HG03460 (cell line): ENCODE data around the gene MAEA.
"Not testable (repeated sequence)": the region's sequence is repeated elsewhere in the genome, so short reads cannot be mapped to it uniquely, and the experiment has no call there.

Experiments used
- ATAC-seq: cut with Tn5 transposase; IDR thresholded peaks from one replicate; pipeline ENCODE4 v1.9.1; 2021; ENCODE audit not compliant: unreplicated experiment

The MAEA gene

GRCh38 chr4:1364217-1364616 is 74.5 kb downstream of the MAEA start:
- ATAC-seq, result no peak

DNA sequence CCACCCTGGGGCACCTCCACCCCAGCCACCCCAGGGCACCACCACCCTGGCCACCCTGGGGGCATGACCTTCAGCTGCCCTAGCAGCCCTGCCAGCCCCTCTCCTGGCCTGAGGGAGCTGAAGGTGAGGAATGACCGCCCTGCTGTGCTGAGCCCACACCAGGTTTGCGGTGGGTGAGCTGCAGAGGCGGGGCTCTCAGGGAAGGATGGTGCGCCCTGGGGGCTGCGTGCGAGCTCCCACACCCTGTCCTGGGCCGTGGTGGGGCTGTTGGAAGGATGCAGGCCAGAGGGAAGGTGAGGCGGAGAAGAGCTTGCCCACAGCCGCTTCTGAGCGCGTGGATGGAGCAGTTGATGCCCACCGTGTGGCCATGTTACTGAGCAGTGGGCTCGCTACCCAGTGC is 75.1 kb downstream of the MAEA start:
- ATAC-seq, result no peak

- ATAC-seq, result no peak
These were observed 75.8 kb downstream of the MAEA start for GRCh38 chr4:1365271-1366178.

GRCh38 chr4:1366371-1367229 is 76.9 kb downstream of the MAEA start:
- no peak for ATAC-seq

DNA sequence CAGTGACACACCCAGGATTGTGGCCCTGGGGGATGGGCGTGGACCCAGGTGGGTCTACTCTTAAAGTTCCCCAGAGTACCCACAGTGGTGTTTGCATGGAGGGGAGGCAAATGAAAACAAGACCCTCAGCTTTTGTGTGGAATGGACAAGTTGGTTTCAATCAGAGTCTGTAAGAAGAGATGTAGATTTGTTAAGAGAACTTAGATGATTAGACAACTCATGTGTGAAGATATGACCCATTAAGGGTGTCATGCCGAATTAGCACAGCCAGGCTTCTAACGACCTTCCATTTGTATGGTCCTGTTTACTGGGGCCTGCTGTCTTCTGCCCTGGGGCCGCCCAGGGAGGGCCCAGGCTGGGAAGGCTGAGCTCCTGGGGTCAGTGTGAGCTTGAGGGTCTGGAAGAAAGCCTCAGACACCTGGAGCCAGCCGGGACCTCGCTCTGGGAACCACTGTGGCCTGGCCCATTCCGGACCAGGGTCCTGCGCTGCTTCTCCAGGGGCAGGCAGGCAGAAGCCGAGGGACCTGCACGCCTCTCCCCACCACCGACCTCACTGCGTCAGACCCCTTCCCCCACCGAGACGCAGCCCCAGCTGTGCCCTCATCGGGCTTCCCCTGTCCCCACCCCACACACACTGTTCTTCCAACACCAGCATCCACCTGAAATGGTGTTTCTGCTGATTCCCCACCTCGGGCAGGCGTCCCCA is 77.7 kb downstream of the MAEA start:
- no peak for ATAC-seq

DNA sequence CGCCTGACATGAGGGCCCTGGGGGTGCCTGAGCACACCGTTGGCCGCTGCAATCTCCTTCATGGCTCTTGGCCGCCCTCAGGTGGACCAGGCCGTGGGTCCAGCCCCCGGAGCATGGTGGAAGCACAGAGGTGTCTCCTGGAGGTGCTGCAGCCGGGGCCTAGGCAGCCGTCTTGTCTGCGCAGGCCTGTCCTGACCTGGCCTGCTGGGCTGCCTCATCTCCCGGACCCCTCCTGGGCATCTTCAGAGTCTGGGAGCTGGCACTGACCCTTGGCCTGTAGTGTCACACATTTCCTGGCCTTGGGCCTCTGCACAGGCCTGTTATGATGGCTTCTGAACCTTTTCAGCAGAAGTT is 78.2 kb downstream of the MAEA start:
- no peak for ATAC-seq

GRCh38 chr4:1368421-1369090 is 78.9 kb downstream of the MAEA start:
- ATAC-seq, result no peak

GRCh38 chr4:1369091-1369450 is 79.4 kb downstream of the MAEA start:
- ATAC-seq, result no peak

DNA sequence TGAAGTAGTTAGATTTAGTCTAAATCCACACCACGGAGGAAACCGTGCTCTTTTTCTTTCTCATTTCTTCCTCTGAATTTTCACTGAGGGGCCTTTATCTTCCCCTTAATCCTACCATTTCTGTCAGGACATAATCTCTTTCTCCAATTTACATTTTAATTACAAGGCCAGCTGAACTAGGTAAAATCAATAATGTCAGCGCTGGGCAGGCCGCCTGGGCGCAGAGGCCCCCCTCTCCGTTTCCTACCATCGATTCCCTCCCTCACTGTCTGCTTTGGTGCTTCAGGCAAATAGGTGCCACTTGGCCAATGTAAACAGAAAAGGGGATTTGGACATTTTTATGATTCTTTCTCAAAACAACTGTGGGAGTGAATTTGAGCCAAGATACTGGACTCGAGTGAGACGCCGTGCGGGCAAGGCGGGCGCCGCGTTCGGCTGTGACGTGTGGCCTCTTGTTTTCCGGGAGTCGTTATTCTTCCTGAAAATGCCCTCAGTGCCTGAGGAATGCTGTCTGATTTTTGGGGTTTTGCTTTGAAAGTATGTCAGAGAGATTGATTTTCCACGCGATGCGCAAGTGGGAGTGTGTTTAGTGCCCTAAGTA is 79.9 kb downstream of the MAEA start:
- no peak for ATAC-seq

GRCh38 chr4:1370321-1371124 is 80.8 kb downstream of the MAEA start:
- no peak for ATAC-seq

- no peak for ATAC-seq
These were observed 81.8 kb downstream of the MAEA start for GRCh38 chr4:1371176-1372165.

DNA sequence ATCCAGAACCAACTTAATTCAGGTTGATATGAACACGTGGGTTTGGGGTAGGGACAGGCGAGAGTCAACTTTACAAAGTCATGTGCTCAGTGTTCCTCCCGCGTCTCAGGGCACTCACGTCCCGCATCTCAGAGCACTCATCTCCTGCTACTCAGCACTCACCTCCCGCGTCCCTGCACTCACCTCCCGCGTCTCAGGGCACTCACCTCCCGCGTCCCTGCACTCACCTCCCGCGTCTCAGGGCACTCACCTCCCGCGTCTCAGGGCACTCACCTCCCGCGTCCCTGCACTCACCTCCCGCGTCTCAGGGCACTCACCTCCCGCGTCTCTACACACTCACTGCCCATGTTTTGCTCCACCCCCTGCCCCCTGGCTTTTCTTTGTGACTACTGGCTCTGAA is 82.9 kb downstream of the MAEA start:
- not testable (repeated sequence) for ATAC-seq

DNA sequence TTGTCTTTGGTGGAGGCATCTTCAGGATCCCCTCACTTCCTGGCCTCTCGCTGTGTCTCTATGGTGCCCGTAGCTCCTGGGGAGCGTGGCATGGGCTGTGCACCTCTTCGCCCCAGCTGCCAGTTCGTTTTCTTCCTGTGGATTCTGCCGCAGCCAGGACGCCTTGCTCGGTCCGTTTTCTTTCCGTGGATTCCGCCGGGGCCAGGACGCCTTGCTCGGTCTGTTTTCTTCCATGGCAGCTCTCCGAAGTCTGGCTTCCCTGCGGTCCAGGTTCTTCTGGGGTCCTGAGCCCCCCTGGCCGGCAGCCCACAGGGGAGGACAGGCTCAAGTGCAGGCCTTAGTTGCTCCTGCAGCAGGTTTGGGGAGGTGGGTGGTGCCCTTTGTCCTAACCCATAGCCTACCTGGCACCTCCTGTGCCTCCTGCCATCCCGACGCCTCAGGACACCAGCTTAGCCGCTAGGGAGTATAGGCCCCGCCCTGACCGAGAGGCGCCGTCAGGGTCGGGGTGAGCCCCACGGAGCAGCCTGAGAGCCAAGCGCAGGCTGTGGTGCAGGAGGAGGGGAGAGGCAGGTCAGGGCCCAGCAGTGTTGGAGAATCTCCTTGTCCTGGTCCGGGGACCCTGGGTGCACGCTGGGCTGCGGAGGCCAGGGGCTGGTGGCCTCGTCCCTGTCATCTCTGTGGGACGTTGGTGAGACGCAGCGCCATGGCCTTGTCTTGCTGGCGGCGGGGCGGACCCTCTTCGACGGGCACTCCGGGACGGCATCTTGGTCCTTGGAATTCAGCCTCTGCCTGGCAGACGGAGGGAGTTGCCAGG is 84.4 kb downstream of the MAEA start:
- ATAC-seq, result no peak

DNA sequence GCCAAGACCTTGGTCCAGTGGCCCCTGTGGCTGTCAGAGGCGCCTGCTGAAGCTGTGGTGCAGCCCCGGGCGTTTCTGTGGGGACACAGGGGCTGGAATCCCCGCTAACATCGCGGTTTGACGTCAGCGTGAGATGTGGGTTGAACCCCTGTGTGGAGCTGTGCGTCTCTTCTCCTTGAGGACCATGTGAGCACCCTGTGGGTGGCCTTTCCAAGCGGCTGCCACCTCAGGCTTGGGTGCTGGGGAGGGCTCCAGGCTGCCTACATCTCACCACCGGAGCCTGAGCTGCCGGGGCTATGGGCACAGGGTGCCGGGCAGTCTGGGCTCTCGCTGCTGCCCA is 85.0 kb downstream of the MAEA start:
- no peak for ATAC-seq

DNA sequence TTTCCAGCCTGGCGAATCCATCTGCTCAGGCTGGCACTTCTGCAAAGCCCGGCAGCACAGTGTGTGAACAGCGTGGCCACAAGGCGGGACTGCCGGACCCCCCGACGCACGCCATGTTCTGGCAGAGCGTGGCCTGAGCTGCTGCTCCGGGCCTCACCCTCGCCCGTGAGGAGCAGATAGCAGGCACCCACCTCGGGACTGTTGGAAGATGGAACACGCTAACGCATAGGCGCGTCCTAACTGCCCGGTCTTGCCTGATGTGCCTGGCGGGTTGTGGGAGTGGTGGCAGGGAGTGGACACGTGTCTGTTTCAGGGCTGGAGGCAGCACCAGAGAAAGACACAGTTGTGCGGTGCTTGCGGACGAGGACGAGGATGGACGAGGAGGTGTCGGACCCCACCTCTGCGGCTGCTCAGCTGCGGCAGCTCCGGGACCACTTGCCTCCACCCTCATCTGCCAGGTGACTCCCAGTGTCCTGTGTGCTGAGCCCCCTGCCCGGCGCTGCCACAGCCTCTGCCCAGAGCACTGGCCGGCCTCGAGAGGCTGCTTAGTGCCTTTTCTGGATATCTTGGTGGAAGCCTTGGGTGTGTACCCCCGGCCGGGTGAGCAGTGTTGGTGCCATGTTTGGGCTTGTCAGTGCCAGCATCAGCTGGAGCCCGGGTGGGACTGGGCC is 85.5 kb downstream of the MAEA start:
- ATAC-seq, result no peak

DNA sequence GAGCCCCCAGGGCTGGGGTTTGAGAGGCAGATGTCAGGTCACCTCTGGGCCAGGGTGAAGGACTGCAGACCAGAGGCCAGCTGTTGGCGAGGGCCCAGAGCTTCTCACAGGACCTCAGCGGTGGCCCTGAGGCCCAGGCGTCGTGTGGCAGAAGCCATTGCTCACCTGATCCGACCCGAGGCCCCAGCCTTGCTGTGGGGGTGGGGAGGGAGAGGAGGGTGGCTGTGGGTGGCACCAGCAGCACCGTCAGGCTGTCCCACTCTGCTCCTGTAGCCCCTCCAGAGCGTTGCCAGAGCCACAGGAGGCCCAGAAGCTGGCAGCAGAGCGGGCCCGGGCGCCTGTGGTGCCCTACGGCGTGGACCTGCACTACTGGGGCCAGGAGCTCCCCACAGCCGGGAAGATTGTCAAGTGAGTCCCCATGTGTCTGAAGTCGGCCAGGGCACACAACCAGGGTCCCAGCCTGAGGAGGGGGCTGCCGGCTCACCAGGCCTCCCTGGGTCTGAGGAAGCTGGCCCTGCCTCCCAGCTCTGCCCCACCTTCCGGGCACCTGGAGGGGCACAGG is 86.2 kb downstream of the MAEA start:
- no peak for ATAC-seq

DNA sequence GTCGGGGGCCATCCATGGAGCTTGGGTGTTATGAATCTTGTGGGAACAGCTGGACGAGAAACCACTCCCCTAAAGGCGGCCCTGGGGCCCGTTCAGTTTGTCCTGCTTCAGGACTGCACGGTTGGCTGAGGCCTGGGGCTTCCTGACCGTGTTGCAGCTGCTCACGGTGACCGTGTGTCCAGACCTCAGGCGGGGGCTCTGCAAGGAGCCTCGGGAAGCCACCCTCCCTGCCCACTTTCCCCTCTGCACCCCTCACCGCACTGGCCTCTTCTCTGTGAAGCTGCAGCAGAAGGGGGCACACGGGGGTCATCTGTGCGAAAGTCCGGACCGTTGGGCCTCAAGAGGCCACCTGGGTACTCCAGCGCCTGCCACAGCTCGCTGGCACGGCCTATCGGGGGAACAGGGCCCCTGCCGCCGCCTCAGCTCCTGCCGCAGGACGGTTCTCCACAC is 86.7 kb downstream of the MAEA start:
- no peak for ATAC-seq
